HepG2 (cell line): ENCODE measurements around the gene TCERG1L. TPM values are rescaled to one million over a fixed set of nuclear protein-coding genes. Genes with fewer than 3 reads are reported as not detected.

Experiments
- ATAC-seq: fragments of 200-7000 bp; cut with Tn5 transposase; 3 replicates; pipeline ENCODE4 v1.9.1; 2020; ENCODE audit warnings: mild to moderate bottlenecking, moderate library complexity
- BruUV-seq: library from RNA; stranded (reverse); fragments of 400-500 nt; replicated peaks from 2 replicates; lab custom pipeline; 2021; lab: Mats Ljungman, UMichigan
- CTCF ChIA-PET: fragments of 300-600 bp; formaldehyde crosslinking; extraction: SDS; loops from one replicate; lab custom pipeline; 2021; ENCODE audit warnings: low total read pairs, inconsistent platforms, low intra/inter-chr PET ratio; lab: Yijun Ruan, JAX
- POLR2A ChIA-PET: fragments of 350-600 bp; sonication (Branson Sonifier 250); formaldehyde crosslinking; loops from one replicate; lab custom pipeline; 2020; ENCODE audit warnings: antibody characterized with exemption, inconsistent platforms; lab: Yijun Ruan, JAX
- DNase-seq: peaks from one replicate; pipeline ENCODE4 v3.0.0-alpha.2; 2015; ENCODE audit warnings: low spot score
- FAIRE-seq: peaks from 3 replicates; lab custom pipeline; 2011; peaks lifted over from hg19 to GRCh38; lab: Jason Lieb, UNC
- H2AFZ ChIP-seq: one replicate; pipeline ENCODE4 v1.6.1; 2011; ENCODE audit warnings: low read length, inconsistent platforms
- H3K27ac ChIP-seq: fragments of 300-600 bp; 3 replicates; pipeline ENCODE4 v1.8.0; 2011; ENCODE audit warnings: mixed run types, mild to moderate bottlenecking, mixed read lengths, low read length, inconsistent platforms; ENCODE audit not compliant: insufficient read depth; ENCODE audit errors: extremely low read length
- H3K27me3 ChIP-seq, 2 experiments: fragments of 200-600 bp in 1 of 2; 2 replicates in 1 of 2; 3 replicates in 1 of 2; pipeline versions ENCODE4 v1.6.0 to v1.8.0; 2011; ENCODE audit warnings: low read length in 2 of 2, mild to moderate bottlenecking in 2 of 2, moderate library complexity in 2 of 2, inconsistent platforms in 1 of 2; ENCODE audit not compliant: insufficient read depth in 2 of 2, control insufficient read depth in 1 of 2
- H3K36me3 ChIP-seq, 2 experiments: fragments of 200-600 bp in 1 of 2; replicated peaks in 1 of 2; 2 replicates in 1 of 2; 3 replicates in 1 of 2; pipeline versions ENCODE4 v1.5.1 to v1.8.0; 2011; ENCODE audit warnings: low read length in 2 of 2, inconsistent platforms in 1 of 2; ENCODE audit not compliant: insufficient read depth in 2 of 2, control insufficient read depth in 1 of 2
- H3K4me1 ChIP-seq: 2 replicates; pipeline ENCODE4 v1.5.1; 2012; ENCODE audit warnings: low read length, inconsistent platforms; ENCODE audit not compliant: insufficient read depth
- H3K4me2 ChIP-seq: 2 replicates; pipeline ENCODE4 v1.6.0; 2011; ENCODE audit warnings: low read depth, low read length, inconsistent platforms
- H3K4me3 ChIP-seq, 3 experiments: fragments of 200-600 bp in 1 of 3; sonication (generic), shearing (Covaris generic) in 1 of 3; replicated peaks in 1 of 3; 2 replicates each; pipeline ENCODE4 v1.5.1; 2011 to 2016; ENCODE audit warnings: low read length in 3 of 3, inconsistent platforms in 2 of 3, low read depth in 2 of 3, mild to moderate bottlenecking in 2 of 3, control low read depth in 1 of 3, mixed read lengths in 1 of 3; ENCODE audit not compliant: insufficient read depth in 1 of 3
- H3K79me2 ChIP-seq: one replicate; pipeline ENCODE4 v1.6.1; 2011; ENCODE audit warnings: low read length, inconsistent platforms; ENCODE audit not compliant: insufficient read depth
- H3K9ac ChIP-seq: 2 replicates; pipeline ENCODE4 v1.6.0; 2011; ENCODE audit warnings: mild to moderate bottlenecking, low read depth, low read length, inconsistent platforms; ENCODE audit not compliant: insufficient read depth
- H3K9me3 ChIP-seq: 2 replicates; pipeline ENCODE4 v1.5.1; 2012; ENCODE audit warnings: mild to moderate bottlenecking, low read length
- H4K20me1 ChIP-seq: 2 replicates; pipeline ENCODE4 v1.6.0; 2011; ENCODE audit warnings: inconsistent platforms, mild to moderate bottlenecking, low read length, moderate library complexity; ENCODE audit not compliant: insufficient read depth
- CEBPB ChIP-seq: IDR thresholded peaks from 2 replicates; pipeline ENCODE4 v1.6.1; 2011; ENCODE audit warnings: low read depth, low read length, improper control_type of control experiment, borderline replicate concordance
- KLF12 ChIP-seq: sonication (generic); formaldehyde crosslinking; IDR thresholded peaks from 2 replicates; pipeline ENCODE4 v1.4.0; 2020; ENCODE audit warnings: missing genetic modification reagents, borderline replicate concordance
- NCOA2 ChIP-seq: sonication (generic); formaldehyde crosslinking; IDR thresholded peaks from 2 replicates; pipeline ENCODE4 v1.8.0; 2022; ENCODE audit warnings: inconsistent platforms
- PHF5A ChIP-seq: IDR thresholded peaks from one replicate; pipeline ENCODE4 v1.6.1; 2018; ENCODE audit warnings: low read depth, missing genetic modification reagents; ENCODE audit not compliant: unreplicated experiment
- ZNF234 ChIP-seq: sonication (generic); formaldehyde crosslinking; conservative IDR thresholded peaks from 2 replicates; pipeline ENCODE4 v1.5.1; 2020; ENCODE audit warnings: mild to moderate bottlenecking, missing genetic modification reagents
- ZNF550 ChIP-seq: sonication (generic); formaldehyde crosslinking; IDR thresholded peaks from 2 replicates; pipeline ENCODE4 v1.4.0; 2020; ENCODE audit warnings: mild to moderate bottlenecking, missing genetic modification reagents, borderline replicate concordance
- ZNF564 ChIP-seq: sonication (generic); formaldehyde crosslinking; IDR thresholded peaks from 2 replicates; pipeline ENCODE4 v1.8.1; 2023; ENCODE audit warnings: mild to moderate bottlenecking, missing genetic modification reagents
- ZNF605 ChIP-seq: sonication (generic); formaldehyde crosslinking; IDR thresholded peaks from 2 replicates; pipeline ENCODE4 v1.8.0; 2022; ENCODE audit warnings: mild to moderate bottlenecking, missing genetic modification reagents
- WGBS: methylation state at CpG from one replicate; pipeline ENCODE4 v1.1.6; 2017; ENCODE audit warnings: low lambda C conversion rate; 5-methylcytosine and 5-hydroxymethylcytosine counted together
- in situ Hi-C: cut with HindIII; loops from 2 replicates; pipeline ENCODE4 v1.10.0; 2017; ENCODE audit warnings: low pct_unique_long_range_greater_than_20kb; ENCODE audit not compliant: extremely low pct_ligation_motif_present
- intact Hi-C: fragments of 100-400 bp; cut with micrococcal nuclease; formaldehyde crosslinking; loops from one replicate; pipeline ENCODE4 v1.10.0; 2022; ENCODE audit not compliant: unreplicated experiment
- polyA plus RNA-seq, 8 experiments: library from polyadenylated mRNA; depleted of rRNA in 3 of 8; stranded (reverse) in 7 of 8; unstranded in 1 of 8; fragments of >200 nt; fragmentation: Illumina TruSeq in 4 of 8; extraction: Trizol in 4 of 8; gene quantifications; 2 replicates each; pipeline versions ENCODE4 v1.2.1 to v1.2.3, GENCODE V29; 2011 to 2016; ENCODE audit warnings: low read depth in 4 of 8, missing spikeins in 1 of 8, mixed read lengths in 1 of 8; ENCODE audit not compliant: insufficient read depth in 1 of 8
- total RNA-seq, 5 experiments: library from RNA; depleted of rRNA; stranded (reverse); fragments of >200 nt; fragmentation: Illumina TruSeq; extraction: Trizol; gene quantifications; 2 replicates each; pipeline ENCODE4 v1.2.3, GENCODE V29; 2016; ENCODE audit warnings: low read depth in 1 of 5
- TF ChIP-seq, protein P1 (sequence below): IDR thresholded peaks from 2 replicates; pipeline ENCODE4 v1.6.1; 2016; ENCODE audit warnings: mild to moderate bottlenecking, missing biosample characterization, missing genetic modification reagents

TCERG1L gene
- total and polyA plus RNA-seq, 2 of the 13 experiments (the other 11 are each of a cell fraction or from before 2014, with no cell fraction given), result not detected

DNA sequence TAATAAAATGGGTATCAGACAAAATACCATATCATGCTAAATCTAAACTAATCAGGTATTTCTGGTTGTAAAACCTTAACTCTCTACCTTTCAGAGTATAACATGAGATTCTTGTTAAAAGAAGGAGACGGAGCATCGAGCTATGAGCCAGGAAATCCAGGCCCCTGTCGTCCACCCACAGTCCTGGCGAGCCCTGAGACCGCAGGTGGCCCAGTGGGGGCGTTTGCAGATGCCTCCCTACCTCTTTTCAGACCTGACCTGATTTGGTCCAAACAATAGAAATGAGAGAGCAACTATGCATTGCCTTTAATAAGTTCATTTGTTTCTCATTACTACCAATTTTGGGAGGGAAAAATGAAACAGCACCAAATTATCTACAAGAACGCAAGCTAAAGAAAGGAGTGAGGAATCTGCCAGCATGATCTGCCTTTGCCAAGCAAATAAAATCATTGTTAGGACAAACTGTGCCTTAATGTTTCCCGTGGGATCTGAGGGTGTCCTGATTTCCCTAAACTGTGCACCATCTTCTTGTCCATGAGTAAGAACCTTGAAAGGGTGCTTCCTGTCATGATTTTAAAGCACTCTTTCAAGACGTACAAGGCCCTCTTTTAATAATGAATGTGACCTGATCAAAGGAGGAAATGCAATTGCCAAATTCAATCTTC is 166.7 kb downstream of the TCERG1L start:
- Histone ChIP-seq H2AFZ (no peak overlapping the region), H3K27me3 (peaks cover 0 to 28% of the 10 kb centered on the region in 2 experiments; a peak in 3 of 5 replicates), H3K9ac (no peak overlapping the region), H3K4me1 (no peaks in the 10 kb centered on the region), H3K9me3 (no peaks in the 10 kb centered on the region), H3K4me3 (no peak overlapping the region), H3K27ac (no peak overlapping the region), H4K20me1 (no peaks in the 10 kb centered on the region), H3K36me3 (no peaks in the 10 kb centered on the region), H3K4me2 (no peak overlapping the region), H3K79me2 (no peaks in the 10 kb centered on the region)
- no peak for TF ChIP-seq NCOA2 (CRISPR knock-in tag)
- TF ChIP-seq ZNF564 (CRISPR knock-in tag), result no peak
- no peak for TF ChIP-seq ZNF605 (CRISPR knock-in tag)
- TF ChIP-seq KLF12 (CRISPR knock-in tag), result no peak
- no peak for TF ChIP-seq ZNF550
- TF ChIP-seq CEBPB, result no peak
- TF ChIP-seq, protein P1, sequence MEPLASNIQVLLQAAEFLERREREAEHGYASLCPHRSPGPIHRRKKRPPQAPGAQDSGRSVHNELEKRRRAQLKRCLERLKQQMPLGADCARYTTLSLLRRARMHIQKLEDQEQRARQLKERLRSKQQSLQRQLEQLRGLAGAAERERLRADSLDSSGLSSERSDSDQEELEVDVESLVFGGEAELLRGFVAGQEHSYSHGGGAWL (CRISPR knock-in tag), result no peak
- TF ChIP-seq PHF5A (CRISPR knock-in tag), result no peak
- no peak for TF ChIP-seq ZNF234 (CRISPR knock-in tag)
- FAIRE-seq (no peak), DNase-seq (no peak), ATAC-seq (no peak)
- POLR2A ChIA-PET, result no interaction called here
- intact Hi-C loops (no loop called here), in situ Hi-C loops (no loop called here)
- WGBS, result 16% methylated on average over 9 of the region's 9 CpGs
- CTCF ChIA-PET, result no interaction called here
- BruUV-seq, result no TSS peak
